Naive thymus-derived CD8-positive, alpha-beta T cell (primary cell): ENCODE results near the gene HPCAL4. TPM values are rescaled to one million over a fixed set of nuclear protein-coding genes. Genes with fewer than 3 reads are reported as not detected.

ENCODE experiments used
- ATAC-seq, 2 donors: fragments of 150-1000 bp; cut with Tn5 transposase in 1 of 2; sonication (Bioruptor Pico), chemical (Tn5 transposase) in 1 of 2; 1 replicate in 1 of 2; 2 replicates in 1 of 2; pipeline ENCODE4 v1.10.0; 2021; ENCODE audit warnings: mild to moderate bottlenecking in 2 of 2, moderate library complexity in 2 of 2
- POLR2A ChIA-PET: fragments of 350-600 bp; sonication (Branson Sonifier 250); formaldehyde crosslinking; loops from one replicate; lab custom pipeline; 2021; ENCODE audit warnings: antibody characterized with exemption; lab: Charles Lee
- DNase-seq, 10 donors: peaks; one replicate each; pipeline versions ENCODE4 v3.0.0 to v3.0.0-alpha.2; 2020 to 2022
- H3K27ac Mint-ChIP-seq, 10 donors: one replicate each; pipeline ENCODE4 v1.8.0; 2020 to 2022; ENCODE audit warnings: mild to moderate bottlenecking in 10 of 10, mixed read lengths in 10 of 10, moderate library complexity in 4 of 10, inconsistent platforms in 1 of 10
- H3K27me3 Mint-ChIP-seq, 5 donors: one replicate each; pipeline ENCODE4 v1.8.0; 2021 to 2022; ENCODE audit warnings: mixed read lengths in 5 of 5
- H3K36me3 Mint-ChIP-seq, 3 donors: one replicate each; pipeline ENCODE4 v1.8.0; 2020 to 2022; ENCODE audit warnings: mixed read lengths in 3 of 3, mild to moderate bottlenecking in 2 of 3, inconsistent platforms in 1 of 3
- H3K4me1 Mint-ChIP-seq, 4 donors: one replicate each; pipeline ENCODE4 v1.8.0; 2021 to 2022; ENCODE audit warnings: mixed read lengths in 4 of 4
- H3K4me3 Mint-ChIP-seq, 10 donors: one replicate each; pipeline ENCODE4 v1.8.0; 2020 to 2022; ENCODE audit warnings: mild to moderate bottlenecking in 10 of 10, mixed read lengths in 10 of 10, moderate library complexity in 6 of 10, inconsistent platforms in 1 of 10
- H3K9me3 Mint-ChIP-seq, 9 donors: one replicate each; pipeline ENCODE4 v1.8.0; 2020 to 2022; ENCODE audit warnings: mixed read lengths in 9 of 9, mild to moderate bottlenecking in 3 of 9, inconsistent platforms in 1 of 9, moderate library complexity in 1 of 9
- polyA plus RNA-seq, 3 donors: library from polyadenylated mRNA; unstranded; fragments of 300-500 nt; fragmentation: Illumina TruSeq; gene quantifications; one replicate each; pipeline ENCODE4 v1.2.3, GENCODE V29; 2021
- total RNA-seq, 8 experiments: library from RNA in 2 of 8; stranded (reverse) in 2 of 8; gene quantifications; one replicate each; pipeline ENCODE4 v1.2.3 and lab custom pipeline; 2021 to 2026

Gene HPCAL4
- total and polyA plus RNA-seq, 5 experiments from 2014 or later, result 2.1 to 32.5 (median 4.6) TPM

- ATAC-seq (peak; percentile 71 to 76), DNase-seq (peak; percentile 23 to 76 (median 50))
- POLR2A ChIA-PET, result no interaction called here
- H3K27ac Mint-ChIP-seq, result peak overlapping the region in 2 of 10 donors; percentile 3 to 85
- H3K36me3 Mint-ChIP-seq, result no peaks in the 10 kb centered on the region
- peaks cover 4 to 12% (median 5%) of the 10 kb centered on the region in 4 donors for H3K4me1 Mint-ChIP-seq
- peak overlapping the region in 3 of 10 donors; percentile 19 to 41 (median 32) for H3K4me3 Mint-ChIP-seq
- no peaks in the 10 kb centered on the region for H3K9me3 Mint-ChIP-seq
- peaks cover 0 to 10% (median 2%) of the 10 kb centered on the region in 5 donors for H3K27me3 Mint-ChIP-seq
These were observed 33.2 kb downstream of the HPCAL4 start for GRCh38 chr1:39657923-39658485.

- DNase-seq, result no peak
- Mint-ChIP-seq H3K4me1 (peaks cover 4 to 12% (median 5%) of the 10 kb centered on the region in 4 donors), H3K9me3 (no peaks in the 10 kb centered on the region), H3K36me3 (no peaks in the 10 kb centered on the region), H3K27ac (peak overlapping the region in 2 of 10 donors; percentile 8 to 80), H3K27me3 (peaks cover 0 to 10% (median 2%) of the 10 kb centered on the region in 5 donors), H3K4me3 (no peak overlapping the region)
- POLR2A ChIA-PET, result no interaction called here
- no peak for ATAC-seq
These were observed 33.8 kb downstream of the HPCAL4 start for GRCh38 chr1:39657402-39657801.

GRCh38 chr1:39656391-39656790, 34.8 kb downstream of the HPCAL4 start:
- Mint-ChIP-seq H3K27ac (peak overlapping the region in 1 of 10 donors; percentile 9), H3K9me3 (no peaks in the 10 kb centered on the region), H3K36me3 (no peaks in the 10 kb centered on the region), H3K4me3 (no peak overlapping the region), H3K27me3 (peaks cover 0 to 10% (median 2%) of the 10 kb centered on the region in 5 donors), H3K4me1 (peaks cover 4 to 12% (median 5%) of the 10 kb centered on the region in 4 donors)
- DNase-seq (no peak), ATAC-seq (no peak)
- POLR2A ChIA-PET, result no interaction called here

GRCh38 chr1:39655578-39656268, 35.5 kb downstream of the HPCAL4 start:
- no peak overlapping the region for H3K27ac Mint-ChIP-seq
- no peak for DNase-seq
- ATAC-seq, result no peak
- no peaks in the 10 kb centered on the region for H3K9me3 Mint-ChIP-seq
- POLR2A ChIA-PET, result no interaction called here
- peaks cover 4 to 12% (median 5%) of the 10 kb centered on the region in 4 donors for H3K4me1 Mint-ChIP-seq
- no peak overlapping the region for H3K4me3 Mint-ChIP-seq
- H3K36me3 Mint-ChIP-seq, result no peaks in the 10 kb centered on the region
- peaks cover 0 to 10% (median 2%) of the 10 kb centered on the region in 5 donors for H3K27me3 Mint-ChIP-seq

GRCh38 chr1:39654291-39654690, 36.9 kb downstream of the HPCAL4 start:
- Mint-ChIP-seq H3K27ac (no peak overlapping the region), H3K27me3 (peaks cover 0 to 10% (median 2%) of the 10 kb centered on the region in 5 donors), H3K4me3 (no peak overlapping the region), H3K36me3 (no peaks in the 10 kb centered on the region), H3K4me1 (peaks cover 4 to 12% (median 5%) of the 10 kb centered on the region in 4 donors), H3K9me3 (no peaks in the 10 kb centered on the region)
- POLR2A ChIA-PET, result no interaction called here
- ATAC-seq (no peak), DNase-seq (no peak)

- DNase-seq (peak; percentile 51 to 85 (median 66)), ATAC-seq (peak; percentile 83 to 88)
- peaks cover 0 to 10% (median 2%) of the 10 kb centered on the region in 5 donors for H3K27me3 Mint-ChIP-seq
- no peaks in the 10 kb centered on the region for H3K36me3 Mint-ChIP-seq
- peaks cover 4 to 12% (median 5%) of the 10 kb centered on the region in 4 donors for H3K4me1 Mint-ChIP-seq
- no peaks in the 10 kb centered on the region for H3K9me3 Mint-ChIP-seq
- no peak overlapping the region for H3K4me3 Mint-ChIP-seq
- POLR2A ChIA-PET, result no interaction called here
- no peak overlapping the region for H3K27ac Mint-ChIP-seq
These were observed 37.6 kb downstream of the HPCAL4 start for GRCh38 chr1:39653546-39654031.

- H3K27ac Mint-ChIP-seq, result no peak overlapping the region
These were observed 38.7 kb downstream of the HPCAL4 start for GRCh38 chr1:39652554-39652953.

GRCh38 chr1:39652105-39652504, 39.1 kb downstream of the HPCAL4 start:
- Mint-ChIP-seq H3K27ac (no peak overlapping the region), H3K4me1 (peaks cover 0 to 5% (median 4%) of the 10 kb centered on the region in 4 donors), H3K9me3 (no peaks in the 10 kb centered on the region), H3K36me3 (no peaks in the 10 kb centered on the region), H3K27me3 (peaks cover 0 to 8% (median 0%) of the 10 kb centered on the region in 5 donors), H3K4me3 (no peak overlapping the region)
- DNase-seq (no peak), ATAC-seq (no peak)
- POLR2A ChIA-PET, result no interaction called here

More at GRCh38 chr1:39652554-39652953, 38.7 kb downstream of the HPCAL4 start:
- POLR2A ChIA-PET, result no interaction called here
- no peaks in the 10 kb centered on the region for H3K36me3 Mint-ChIP-seq
- no peak for ATAC-seq
- no peak for DNase-seq
- H3K9me3 Mint-ChIP-seq, result no peaks in the 10 kb centered on the region
- peaks cover 0 to 8% (median 0%) of the 10 kb centered on the region in 5 donors for H3K27me3 Mint-ChIP-seq
- no peak overlapping the region for H3K4me3 Mint-ChIP-seq
- peaks cover 0 to 5% (median 4%) of the 10 kb centered on the region in 4 donors for H3K4me1 Mint-ChIP-seq

GRCh38 chr1:39650431-39650830, 40.8 kb downstream of the HPCAL4 start:
- Mint-ChIP-seq H3K36me3 (no peaks in the 10 kb centered on the region), H3K9me3 (no peaks in the 10 kb centered on the region), H3K27ac (no peak overlapping the region), H3K4me1 (peaks cover 2 to 5% (median 4%) of the 10 kb centered on the region in 4 donors), H3K27me3 (peaks cover 0 to 8% (median 0%) of the 10 kb centered on the region in 5 donors), H3K4me3 (no peak overlapping the region)
- ATAC-seq, result no peak
- POLR2A ChIA-PET, result no interaction called here
- DNase-seq, result no peak

GRCh38 chr1:39649636-39650185, 41.5 kb downstream of the HPCAL4 start:
- DNase-seq, result no peak
- H3K9me3 Mint-ChIP-seq, result no peaks in the 10 kb centered on the region
- H3K4me3 Mint-ChIP-seq, result no peak overlapping the region
- H3K36me3 Mint-ChIP-seq, result no peaks in the 10 kb centered on the region
- ATAC-seq, result no peak
- POLR2A ChIA-PET, result no interaction called here
- H3K27ac Mint-ChIP-seq, result no peak overlapping the region
- H3K27me3 Mint-ChIP-seq, result peaks cover 0 to 8% (median 0%) of the 10 kb centered on the region in 5 donors
- peaks cover 2 to 5% (median 4%) of the 10 kb centered on the region in 4 donors for H3K4me1 Mint-ChIP-seq

- DNase-seq (no peak), ATAC-seq (no peak)
- no peak overlapping the region for H3K4me3 Mint-ChIP-seq
- no peak overlapping the region for H3K27ac Mint-ChIP-seq
- H3K4me1 Mint-ChIP-seq, result peaks cover 2 to 4% (median 2%) of the 10 kb centered on the region in 4 donors
- peaks cover 0 to 1% (median 0%) of the 10 kb centered on the region in 5 donors for H3K27me3 Mint-ChIP-seq
- POLR2A ChIA-PET, result no interaction called here
- H3K9me3 Mint-ChIP-seq, result no peaks in the 10 kb centered on the region
- H3K36me3 Mint-ChIP-seq, result no peaks in the 10 kb centered on the region
These were observed 42.7 kb downstream of the HPCAL4 start for GRCh38 chr1:39648496-39648895.

- Mint-ChIP-seq H3K36me3 (no peaks in the 10 kb centered on the region), H3K4me1 (peaks cover 0 to 2% (median under 1%) of the 10 kb centered on the region in 4 donors), H3K9me3 (no peaks in the 10 kb centered on the region), H3K27ac (peak overlapping the region in 2 of 10 donors; percentile 63 to 72), H3K27me3 (peaks cover 0 to 1% (median 0%) of the 10 kb centered on the region in 5 donors), H3K4me3 (no peak overlapping the region)
- DNase-seq (no peak), ATAC-seq (no peak)
- POLR2A ChIA-PET, result no interaction called here
These were observed 44.0 kb downstream of the HPCAL4 start for GRCh38 chr1:39647247-39647646.
